ENCODE data around the gene CPNE4. TPM values are rescaled to one million over a fixed set of nuclear protein-coding genes. Genes with fewer than 3 reads are reported as not detected.
A peak's percentile ranks its signal among the peaks of the same experiment; 100 is the strongest.

The CPNE4 gene
- total and polyA plus RNA-seq, 2 donors from 2014 or later: 0.79 to 1.2 TPM

- Histone ChIP-seq H3K36me3 (ENCODE audit: control insufficient read depth in 2 of 3, insufficient read depth in 3 of 3, low read length in 3 of 3) (no peaks in the 10 kb centered on the region), H3K4me1 (ENCODE audit: control insufficient read depth in 2 of 3, insufficient read depth in 2 of 3, low read depth in 1 of 3, low read length in 3 of 3) (peaks cover 0 to 3% (median 0%) of the 10 kb centered on the region in 3 donors), H3K27ac (ENCODE audit: low read depth in 2 of 2, low read length in 2 of 2) (no peak overlapping the region), H3K27me3 (ENCODE audit: control insufficient read depth, insufficient read depth, low read length) (peaks cover 5% of the 10 kb centered on the region), H3K4me3 (ENCODE audit: low read length in 3 of 3) (no peak overlapping the region), H3K9ac (ENCODE audit: low read length in 3 of 3) (no peak overlapping the region), H3K9me3 (ENCODE audit: control insufficient read depth in 2 of 3, insufficient read depth in 1 of 3, low read length in 3 of 3) (no peaks in the 10 kb centered on the region)
- TF ChIP-seq CTCF (IDR thresholded peaks at IDR 0.05; ENCODE audit: borderline replicate concordance, extremely low read depth, insufficient read depth): no peak
- intact Hi-C loops (cut with DNase I): loop anchor here (10.0 kb wide), 1 partner anchor 242 kb away; no protein-coding TSS in a partner anchor
- DNase-seq (no peak), FAIRE-seq (no peak)
These were observed 2.2 kb upstream of the CPNE4 start for GRCh38 chr3:132037056-132037455.

DNA sequence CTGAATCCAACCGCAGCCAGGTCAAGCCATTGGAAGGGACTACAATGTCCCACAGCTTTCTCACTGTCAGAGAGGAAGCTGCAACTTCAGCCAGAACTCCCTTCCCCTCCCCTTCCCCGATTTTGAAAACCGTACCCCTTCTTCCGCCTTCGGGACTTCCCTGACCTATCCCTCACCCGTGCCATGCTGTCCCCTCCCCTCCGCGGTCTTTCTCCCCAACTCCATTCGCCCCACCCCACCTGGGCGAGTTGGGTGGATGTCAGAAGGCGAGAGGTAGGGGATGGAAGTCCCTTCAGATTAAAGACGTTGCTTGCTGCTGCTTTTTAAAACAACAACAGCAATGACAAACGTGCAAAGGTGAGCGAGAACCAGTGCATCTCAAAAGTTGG is 723 bp downstream of the CPNE4 start:
- no peak for DNase-seq
- H3K27me3 ChIP-seq (ENCODE audit: control insufficient read depth, insufficient read depth, low read length): peaks cover 5% of the 10 kb centered on the region
- FAIRE-seq: no peak
- H3K9me3 ChIP-seq (ENCODE audit: control insufficient read depth in 2 of 3, insufficient read depth in 1 of 3, low read length in 3 of 3): no peaks in the 10 kb centered on the region
- intact Hi-C loops (cut with DNase I): loop anchor here (10.0 kb wide), 1 partner anchor 239 kb away; no protein-coding TSS in a partner anchor
- no peaks in the 10 kb centered on the region for H3K36me3 ChIP-seq (ENCODE audit: control insufficient read depth in 2 of 3, insufficient read depth in 3 of 3, low read length in 3 of 3)
- no peak overlapping the region for H3K9ac ChIP-seq (ENCODE audit: low read length in 3 of 3)
- H3K4me1 ChIP-seq (ENCODE audit: control insufficient read depth in 2 of 3, insufficient read depth in 2 of 3, low read depth in 1 of 3, low read length in 3 of 3): peaks cover 0 to 3% (median 0%) of the 10 kb centered on the region in 3 donors
- H3K27ac ChIP-seq (ENCODE audit: low read depth in 2 of 2, low read length in 2 of 2): no peak overlapping the region
- no peak for TF ChIP-seq CTCF (IDR thresholded peaks at IDR 0.05; ENCODE audit: borderline replicate concordance, extremely low read depth, insufficient read depth)
- peak overlapping the region in 1 of 3 donors; percentile 40 for H3K4me3 ChIP-seq (ENCODE audit: low read length in 3 of 3)

- peaks cover 5% of the 10 kb centered on the region for H3K27me3 ChIP-seq (ENCODE audit: control insufficient read depth, insufficient read depth, low read length)
- H3K9me3 ChIP-seq (ENCODE audit: control insufficient read depth in 2 of 3, insufficient read depth in 1 of 3, low read length in 3 of 3): no peaks in the 10 kb centered on the region
- no peak overlapping the region for H3K27ac ChIP-seq (ENCODE audit: low read depth in 2 of 2, low read length in 2 of 2)
- intact Hi-C loops (cut with DNase I): loop anchor here (10.0 kb wide), 1 partner anchor 239 kb away; no protein-coding TSS in a partner anchor
- H3K4me3 ChIP-seq (ENCODE audit: low read length in 3 of 3): no peak overlapping the region
- no peak overlapping the region for H3K9ac ChIP-seq (ENCODE audit: low read length in 3 of 3)
- peaks cover 0 to 3% (median 0%) of the 10 kb centered on the region in 3 donors for H3K4me1 ChIP-seq (ENCODE audit: control insufficient read depth in 2 of 3, insufficient read depth in 2 of 3, low read depth in 1 of 3, low read length in 3 of 3)
- DNase-seq (no peak), FAIRE-seq (no peak)
- H3K36me3 ChIP-seq (ENCODE audit: control insufficient read depth in 2 of 3, insufficient read depth in 3 of 3, low read length in 3 of 3): no peaks in the 10 kb centered on the region
- TF ChIP-seq CTCF (IDR thresholded peaks at IDR 0.05; ENCODE audit: borderline replicate concordance, extremely low read depth, insufficient read depth): no peak
These were observed 1.3 kb downstream of the CPNE4 start for GRCh38 chr3:132033471-132033870.

DNA sequence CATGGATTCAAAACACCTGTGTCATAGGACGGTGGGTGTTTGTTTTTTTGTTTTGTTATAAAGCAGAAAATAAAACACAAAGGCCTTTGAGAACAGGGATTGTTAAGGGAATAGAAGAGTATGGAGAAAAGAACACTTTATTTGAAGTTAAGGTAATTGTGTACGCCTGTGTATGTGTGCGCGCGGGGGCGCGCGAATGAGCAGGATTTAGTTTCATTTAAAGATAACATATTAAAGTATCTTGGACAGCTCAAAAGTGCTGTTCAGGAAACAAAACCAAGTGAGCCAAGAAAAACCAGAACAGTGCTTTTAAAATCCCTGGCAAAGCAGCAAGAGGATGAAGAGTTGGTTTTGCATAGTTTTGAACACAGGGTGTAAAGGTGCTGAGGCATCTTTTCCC is 1.9 kb downstream of the CPNE4 start:
- Histone ChIP-seq H3K36me3 (ENCODE audit: control insufficient read depth in 2 of 3, insufficient read depth in 3 of 3, low read length in 3 of 3) (no peaks in the 10 kb centered on the region), H3K27ac (ENCODE audit: low read depth in 2 of 2, low read length in 2 of 2) (no peak overlapping the region), H3K27me3 (ENCODE audit: control insufficient read depth, insufficient read depth, low read length) (peaks cover 5% of the 10 kb centered on the region), H3K4me1 (ENCODE audit: control insufficient read depth in 2 of 3, insufficient read depth in 2 of 3, low read depth in 1 of 3, low read length in 3 of 3) (peaks cover 0 to 3% (median 0%) of the 10 kb centered on the region in 3 donors), H3K9ac (ENCODE audit: low read length in 3 of 3) (no peak overlapping the region), H3K9me3 (ENCODE audit: control insufficient read depth in 2 of 3, insufficient read depth in 1 of 3, low read length in 3 of 3) (no peaks in the 10 kb centered on the region), H3K4me3 (ENCODE audit: low read length in 3 of 3) (no peak overlapping the region)
- DNase-seq: peak in 2 of 5 donors; percentile 26 to 47
- intact Hi-C loops (cut with DNase I): loop anchor here (10.0 kb wide), 1 partner anchor 238 kb away; no protein-coding TSS in a partner anchor
- FAIRE-seq: no peak
- no peak for TF ChIP-seq CTCF (IDR thresholded peaks at IDR 0.05; ENCODE audit: borderline replicate concordance, extremely low read depth, insufficient read depth)

Measured in kidney (tissue), 14 donors.